GM19043 (cell line): ENCODE data around the gene SORCS2.

Source experiments
- ATAC-seq: cut with Tn5 transposase; IDR thresholded peaks from one replicate; pipeline ENCODE4 v1.9.1; 2021; ENCODE audit warnings: low read depth; ENCODE audit not compliant: unreplicated experiment

Gene SORCS2

GRCh38 chr4:7660176-7661039, 468.1 kb downstream of the SORCS2 start:
- no peak for ATAC-seq

DNA sequence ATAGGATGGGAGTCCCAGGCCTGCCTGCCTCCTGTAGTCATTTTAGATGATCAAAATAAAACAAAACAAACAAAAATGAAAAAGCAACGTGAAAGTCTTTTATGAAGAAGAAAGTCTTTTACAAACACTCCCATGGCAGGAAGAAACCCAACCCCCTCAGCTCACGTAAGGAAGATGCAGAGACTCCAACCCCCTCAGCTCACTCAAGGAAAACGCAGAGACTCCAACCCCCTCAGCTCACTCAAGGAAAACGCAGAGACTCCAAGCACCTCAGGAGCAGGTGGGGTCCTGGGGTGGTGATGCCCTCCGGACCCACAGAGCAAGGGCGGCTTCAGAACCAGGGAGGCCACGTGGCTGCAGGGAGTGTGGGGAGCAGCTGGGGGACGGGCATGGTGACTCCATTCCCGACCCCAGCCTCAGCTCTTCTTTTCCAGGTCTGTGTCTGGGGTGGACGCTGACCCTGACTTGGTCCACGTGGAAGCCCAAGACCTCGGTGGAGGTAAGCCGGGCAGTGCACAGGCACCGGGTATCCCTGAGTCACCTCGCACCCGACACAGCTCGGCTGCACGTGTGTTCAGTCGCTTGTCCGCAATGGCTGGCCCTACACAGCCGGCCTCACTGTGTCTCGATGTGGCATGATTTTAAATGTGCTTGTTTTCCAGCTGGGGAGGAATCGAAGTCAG, 468.9 kb downstream of the SORCS2 start:
- no peak for ATAC-seq

DNA sequence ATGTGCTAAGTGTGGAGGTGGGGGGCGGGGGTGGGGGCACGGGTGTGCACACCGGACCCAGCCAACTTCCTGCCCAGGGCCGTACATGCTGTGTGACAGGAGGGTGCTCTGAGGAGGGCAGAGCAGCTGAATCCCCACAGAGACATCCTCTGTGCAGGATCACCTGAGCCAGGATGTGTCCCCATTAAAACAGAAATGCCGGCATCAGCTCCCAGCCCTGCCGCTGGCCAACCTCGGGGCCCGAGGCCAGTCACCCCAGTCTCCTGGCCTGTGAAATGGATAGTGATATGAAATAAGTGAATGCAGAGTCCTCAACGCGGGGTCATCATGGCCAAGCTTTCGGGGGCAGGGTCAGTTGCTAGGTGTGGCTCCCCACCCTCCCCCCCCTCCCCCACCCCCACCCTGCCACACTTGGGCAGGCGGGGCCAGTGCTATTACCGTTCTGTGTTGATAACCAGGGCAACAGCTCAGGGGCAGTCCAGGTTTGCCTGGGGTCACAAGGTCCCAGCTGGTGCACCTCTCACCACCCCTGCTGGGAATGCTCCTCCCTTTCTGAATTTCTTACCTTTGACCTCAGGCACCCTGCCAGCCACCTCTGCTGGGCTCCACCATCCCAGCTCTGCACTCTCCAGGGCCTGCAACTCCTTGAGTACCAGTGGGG, 469.6 kb downstream of the SORCS2 start:
- no peak for ATAC-seq

DNA sequence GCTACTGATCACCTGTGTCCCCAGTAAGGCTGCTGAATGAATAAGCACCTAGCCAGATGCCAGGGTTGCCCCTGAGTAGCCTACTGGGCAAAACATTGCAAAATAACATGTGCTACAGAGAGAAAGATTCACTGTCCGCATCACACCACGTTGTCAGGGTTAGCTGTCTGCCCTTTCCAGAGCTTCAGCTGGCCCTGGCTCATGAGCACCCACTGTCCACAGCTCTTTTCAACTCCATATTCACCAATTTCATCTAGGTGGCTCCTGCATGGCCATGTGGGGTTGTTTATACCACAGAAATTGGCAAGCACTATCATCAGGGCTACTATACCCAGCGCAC, 470.1 kb downstream of the SORCS2 start:
- no peak for ATAC-seq

DNA sequence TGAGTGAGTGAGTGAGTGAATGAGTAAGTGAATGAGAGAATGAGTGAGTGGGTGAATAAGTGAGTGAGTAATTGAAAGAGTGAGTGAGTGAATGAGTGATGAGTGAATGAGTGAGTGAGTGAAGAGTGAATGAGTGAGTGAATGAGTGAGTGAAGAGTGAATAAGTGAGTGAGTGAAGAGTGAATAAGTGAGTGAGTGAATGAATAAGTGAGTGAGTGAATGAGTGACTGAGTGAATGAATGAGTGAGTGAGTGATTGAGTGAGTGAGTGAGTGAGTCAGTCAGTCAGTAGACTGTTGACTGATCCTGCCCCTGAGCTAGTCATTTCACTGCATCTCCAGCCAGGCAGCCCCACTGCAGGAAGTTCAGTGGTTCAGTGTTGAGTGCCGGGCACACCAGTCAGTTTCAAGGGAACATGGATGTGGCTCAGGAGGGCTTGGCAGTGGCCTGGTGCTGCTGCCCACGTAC, 470.8 kb downstream of the SORCS2 start:
- ATAC-seq, result no peak

DNA sequence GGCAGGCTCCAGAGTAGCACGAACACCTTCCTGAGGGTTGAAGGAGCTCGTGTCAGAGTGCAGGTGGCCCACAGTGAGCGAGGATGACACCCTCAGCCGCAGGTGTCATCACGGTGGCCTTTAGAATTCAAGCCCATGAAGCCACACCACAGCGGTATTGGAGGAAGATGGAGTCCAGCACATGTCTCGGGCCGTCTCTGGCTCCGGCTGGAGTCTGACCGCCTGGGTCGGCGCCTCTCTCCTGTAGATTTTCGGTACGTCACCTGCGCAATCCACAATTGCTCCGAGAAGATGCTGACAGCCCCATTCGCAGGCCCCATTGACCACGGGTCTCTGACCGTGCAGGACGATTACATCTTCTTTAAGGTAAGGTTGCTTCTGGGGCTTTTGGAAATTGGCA, 471.8 kb downstream of the SORCS2 start:
- ATAC-seq, result no peak

- ATAC-seq, result no peak
Observed at GRCh38 chr4:7665321-7665720, 473.0 kb downstream of the SORCS2 start.

- no peak for ATAC-seq
Observed at GRCh38 chr4:7666011-7666410, 473.7 kb downstream of the SORCS2 start.

- ATAC-seq, result no peak
Observed at GRCh38 chr4:7666744-7667143, 474.4 kb downstream of the SORCS2 start.

DNA sequence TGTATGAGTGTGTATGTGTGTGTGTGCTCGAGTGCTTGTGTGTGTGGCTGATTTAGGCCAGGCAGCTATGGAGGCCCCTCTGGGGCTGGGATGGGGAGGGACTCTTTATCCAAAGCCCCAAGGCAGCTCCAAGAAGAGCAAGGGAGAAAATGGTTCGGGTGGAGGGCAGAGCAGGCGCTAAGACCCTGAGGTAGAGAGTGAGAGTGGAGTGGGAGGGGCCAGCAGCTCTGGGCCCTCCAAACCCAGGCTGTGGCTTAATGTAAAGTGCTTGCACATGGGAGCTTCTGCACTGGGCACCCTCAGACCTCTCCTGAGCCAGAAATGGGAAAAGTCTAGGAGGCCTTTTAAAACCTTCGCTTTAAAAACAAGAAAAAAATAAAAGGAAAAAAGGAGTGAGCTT, 475.9 kb downstream of the SORCS2 start:
- no peak for ATAC-seq

- ATAC-seq, result no peak
Observed at GRCh38 chr4:7668826-7669225, 476.5 kb downstream of the SORCS2 start.

DNA sequence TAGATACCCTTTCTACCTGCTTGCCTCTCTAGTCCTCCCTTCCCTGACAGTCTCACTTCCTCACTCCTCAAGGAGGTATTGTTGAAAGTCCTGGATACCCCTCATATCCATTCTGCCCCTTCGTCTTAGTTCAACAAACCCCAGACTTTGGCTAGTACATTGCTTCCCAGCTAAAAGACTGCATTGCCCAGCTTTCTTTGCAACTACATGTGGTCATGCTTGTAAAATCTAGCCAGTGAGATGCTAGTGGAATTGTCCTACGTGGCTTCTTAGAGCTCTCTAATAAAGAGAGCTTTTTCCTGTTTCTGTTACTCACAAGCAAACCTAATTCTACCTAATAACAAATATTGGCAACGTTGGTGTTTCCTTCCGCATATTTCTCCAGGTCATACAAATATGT, 480.3 kb downstream of the SORCS2 start:
- ATAC-seq, result no peak

GRCh38 chr4:7673121-7673520, 480.8 kb downstream of the SORCS2 start:
- no peak for ATAC-seq

DNA sequence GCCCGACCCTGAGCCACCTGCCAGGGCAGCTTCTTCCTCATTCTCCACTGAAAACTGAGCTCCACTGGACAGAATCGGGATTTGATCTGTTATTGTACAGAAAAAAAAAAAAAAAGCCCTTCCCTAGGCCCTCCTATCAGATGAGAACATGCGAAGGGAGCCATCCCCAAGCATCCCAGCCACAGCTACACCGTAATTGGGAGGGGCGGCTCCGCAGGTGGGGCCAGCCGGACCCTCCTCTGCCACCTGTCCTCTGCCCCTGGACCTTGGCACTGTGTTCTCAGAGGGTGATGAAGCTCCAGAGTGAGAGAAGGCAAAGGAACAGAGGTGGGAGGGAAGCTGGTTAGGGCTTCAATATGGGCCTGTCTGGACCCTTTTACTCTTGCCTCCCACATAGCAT, 482.4 kb downstream of the SORCS2 start:
- no peak for ATAC-seq

DNA sequence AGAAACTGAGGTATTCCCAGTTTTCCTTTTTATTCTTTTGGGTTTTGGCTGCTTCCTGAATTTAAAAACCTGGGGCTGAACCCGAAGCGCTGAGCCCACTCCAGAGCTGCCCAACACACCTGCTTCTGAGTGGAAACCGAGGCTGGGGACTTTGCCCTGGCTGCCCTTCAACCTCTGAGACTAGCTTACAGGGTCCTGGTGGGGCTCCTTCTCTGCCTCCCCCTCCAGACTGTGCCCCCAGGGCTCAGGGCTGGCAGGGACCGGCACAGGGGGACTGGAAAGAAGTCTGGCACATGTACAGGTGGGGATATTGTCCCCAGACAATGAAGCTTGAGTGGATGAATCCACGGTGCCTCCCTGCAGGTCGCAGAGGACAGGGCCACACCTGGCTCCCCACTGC, 482.8 kb downstream of the SORCS2 start:
- no peak for ATAC-seq

DNA sequence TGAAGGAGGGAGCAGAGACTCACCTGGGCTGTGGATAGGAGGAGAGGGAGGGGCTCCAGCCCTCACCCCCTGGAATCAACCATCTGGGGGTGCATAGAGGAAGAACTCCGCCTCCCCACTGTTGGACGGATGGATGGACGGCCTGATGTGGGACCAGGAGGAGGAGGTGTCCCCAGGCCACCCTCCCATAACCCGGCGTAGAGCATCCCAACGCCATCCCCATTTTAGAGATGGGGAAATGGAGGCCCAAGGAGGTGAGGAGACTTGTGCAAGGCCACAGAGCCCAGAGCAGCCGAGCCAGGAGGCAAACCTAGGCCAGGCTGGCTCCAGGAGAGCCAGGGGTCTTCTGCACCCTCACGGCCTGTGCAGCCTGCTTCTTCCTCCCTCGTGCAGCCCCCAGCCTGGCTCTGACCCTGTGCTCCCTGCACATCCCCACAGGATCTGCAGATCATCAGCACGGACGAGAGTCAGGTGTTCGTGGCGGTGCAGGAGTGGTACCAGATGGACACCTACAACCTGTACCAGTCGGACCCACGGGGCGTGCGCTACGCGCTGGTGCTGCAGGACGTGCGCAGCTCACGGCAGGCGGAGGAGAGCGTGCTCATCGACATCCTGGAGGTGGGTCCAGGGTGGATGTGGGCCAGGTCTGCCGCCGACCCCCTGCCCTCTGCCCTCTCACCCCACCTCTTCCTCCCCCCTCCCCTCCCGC, 483.4 kb downstream of the SORCS2 start:
- no peak for ATAC-seq

- no peak for ATAC-seq
Observed at GRCh38 chr4:7676398-7676922, 484.1 kb downstream of the SORCS2 start.

- no peak for ATAC-seq
Observed at GRCh38 chr4:7677086-7677485, 484.7 kb downstream of the SORCS2 start.

DNA sequence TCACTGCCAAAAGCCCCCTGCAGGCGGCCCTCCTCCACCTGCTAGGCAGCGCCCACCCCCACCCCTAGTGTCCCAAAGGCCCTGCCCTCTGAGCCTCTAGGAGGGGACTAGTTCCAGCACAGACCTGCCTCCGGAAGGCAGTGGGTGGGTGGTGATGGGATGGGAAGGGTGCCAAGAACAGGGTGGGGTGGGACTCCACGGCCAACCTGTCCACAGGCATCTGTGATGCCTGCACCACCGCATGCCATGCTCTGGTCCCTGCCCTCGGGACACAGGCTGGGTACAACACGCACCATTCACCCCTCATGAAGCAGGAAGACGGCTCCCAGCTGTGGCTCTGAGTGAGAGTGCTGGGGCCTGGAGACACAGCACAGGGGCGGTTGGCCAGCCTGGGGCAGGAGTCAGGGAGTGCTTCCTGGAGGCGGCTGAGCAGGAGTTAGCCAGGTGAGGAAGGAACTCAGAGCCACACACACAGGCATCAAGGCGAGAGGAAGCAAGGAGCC, 485.5 kb downstream of the SORCS2 start:
- ATAC-seq, result no peak

- no peak for ATAC-seq
Observed at GRCh38 chr4:7678318-7678852, 486.0 kb downstream of the SORCS2 start.
